Coronary artery (tissue), 2 donors: ENCODE measurements around the gene DIP2C.
A peak's percentile ranks its signal among the peaks of the same experiment; 100 is the strongest.

ENCODE experiments used
- DNase-seq: peaks from one replicate; pipeline ENCODE4 v3.0.0-alpha.2; 2017; ENCODE audit warnings: low spot score
- H3K27ac ChIP-seq, 2 donors: fragments of 200-600 bp; sonication (generic); one replicate each; pipeline ENCODE4 v1.5.1; 2016 to 2019
- H3K4me3 ChIP-seq: fragments of 200-600 bp; sonication (generic); 2 replicates; pipeline ENCODE4 v1.5.1; 2016; ENCODE audit warnings: mild to moderate bottlenecking, moderate library complexity
- CTCF ChIP-seq: fragments of 200-600 bp; sonication (generic); IDR thresholded peaks from one replicate; pipeline ENCODE4 v1.5.1; 2019; ENCODE audit warnings: antibody characterized with exemption

The DIP2C gene

DNA sequence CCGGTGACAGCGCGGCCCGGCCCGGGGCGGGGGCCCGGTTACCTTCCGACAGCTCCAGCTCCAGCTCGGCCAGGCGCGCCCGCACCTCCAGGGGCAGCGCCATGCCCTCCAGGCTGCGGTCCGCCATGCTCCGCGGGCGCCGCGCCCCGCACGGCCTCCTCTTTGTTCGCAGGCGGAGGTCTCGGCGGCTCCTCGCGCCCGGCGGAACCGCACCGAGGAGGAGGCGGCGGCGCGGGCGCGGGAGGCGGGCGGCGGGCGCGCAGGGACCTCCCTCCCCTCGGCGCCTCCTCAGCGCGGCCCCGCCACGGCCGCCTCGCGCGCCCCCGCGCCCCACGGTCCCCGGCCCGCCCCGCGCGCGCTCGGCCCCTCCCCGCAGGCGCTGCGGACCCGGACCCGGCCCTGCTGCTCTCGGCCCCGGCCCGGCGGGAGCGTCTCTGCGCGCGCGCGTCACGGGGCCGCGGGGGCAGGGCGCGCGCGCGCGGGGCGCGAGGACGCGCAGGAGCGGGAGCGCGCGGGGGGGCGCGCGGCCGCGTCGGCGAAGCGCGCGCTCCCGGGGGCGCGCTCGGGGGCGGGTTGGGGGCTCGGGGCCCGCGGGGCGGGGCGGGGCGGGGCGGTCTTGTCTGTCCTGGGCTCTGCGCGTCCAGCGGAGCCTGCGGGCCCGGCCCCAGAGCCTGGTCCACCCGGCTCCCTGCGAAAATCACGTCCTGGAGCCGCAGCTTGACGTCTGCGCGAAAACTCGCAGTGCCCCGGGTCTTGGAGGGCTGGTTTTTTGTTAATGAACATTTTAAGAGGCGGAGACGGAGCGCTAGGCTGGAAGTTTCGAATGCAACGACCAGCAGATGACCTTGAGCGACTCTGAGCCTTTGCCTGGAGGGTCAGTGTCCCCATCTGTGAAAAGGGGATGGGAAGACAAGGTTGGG is at the start of gene DIP2C:
Gene DIP2C, minus strand, starts transcription at position 217 of the 920 bp plus-strand sequence. Its CDS starts 90 bp downstream, at position 127.
- peak within 1 kb of the TSS; percentile 92 for H3K4me3 ChIP-seq
- DNase-seq, result no peak
- no peak for TF ChIP-seq CTCF
- peak within 1 kb of the TSS; percentile 80 to 89 for H3K27ac ChIP-seq

DNA sequence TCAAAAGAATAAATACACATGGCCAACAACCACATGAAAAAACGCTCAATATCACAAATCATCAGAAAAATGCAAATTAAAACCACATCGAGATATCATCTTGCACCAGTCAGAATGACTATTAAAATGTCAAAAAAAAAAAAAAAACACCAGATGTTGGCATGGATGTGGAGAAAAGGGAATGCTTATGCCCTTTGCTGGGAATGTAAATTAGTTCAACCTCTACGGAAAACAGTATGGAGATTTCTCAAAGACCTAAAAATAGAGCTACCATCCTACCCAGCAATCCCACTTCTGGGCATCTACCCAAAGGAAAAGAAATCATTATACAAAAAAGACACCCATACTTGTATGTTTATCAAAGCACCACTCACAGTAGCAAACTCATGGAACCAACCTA is 45.0 kb upstream of the DIP2C start:
- TF ChIP-seq CTCF, result no peak
- no peak overlapping the region for H3K4me3 ChIP-seq
- H3K27ac ChIP-seq, result no peak overlapping the region
- DNase-seq, result no peak

- TF ChIP-seq CTCF, result no peak
- no peak for DNase-seq
- H3K4me3 ChIP-seq, result no peak overlapping the region
- no peak overlapping the region for H3K27ac ChIP-seq
Measured at GRCh38 chr10:733086-733485, 43.6 kb upstream of the DIP2C start.

GRCh38 chr10:729213-729612 is 39.7 kb upstream of the DIP2C start:
- no peak overlapping the region for H3K27ac ChIP-seq
- no peak for TF ChIP-seq CTCF
- no peak overlapping the region for H3K4me3 ChIP-seq
- DNase-seq, result no peak

GRCh38 chr10:728603-729002 is 39.1 kb upstream of the DIP2C start:
- no peak for TF ChIP-seq CTCF
- DNase-seq, result no peak
- Histone ChIP-seq H3K27ac (no peak overlapping the region), H3K4me3 (no peak overlapping the region)

- Histone ChIP-seq H3K4me3 (no peak overlapping the region), H3K27ac (no peak overlapping the region)
- no peak for TF ChIP-seq CTCF
- no peak for DNase-seq
Measured at GRCh38 chr10:727162-727790, 37.8 kb upstream of the DIP2C start.
